B cell (primary cell): ENCODE results near the gene AHDC1. TPM values are rescaled to one million over a fixed set of nuclear protein-coding genes. Genes with fewer than 3 reads are reported as not detected.

Source experiments
- ATAC-seq: fragments of 200-7000 bp; cut with Tn5 transposase; one replicate; pipeline ENCODE4 v1.10.0; 2021; ENCODE audit warnings: low read depth, mild to moderate bottlenecking, moderate number of reproducible peaks, moderate library complexity
- CTCF ChIA-PET: fragments of 350-600 bp; sonication (Branson Sonifier 250); formaldehyde crosslinking; loops from one replicate; lab custom pipeline; 2021; ENCODE audit warnings: antibody characterized with exemption, inconsistent platforms; lab: Charles Lee
- POLR2A ChIA-PET: fragments of 350-600 bp; sonication (Branson Sonifier 250); formaldehyde crosslinking; loops from one replicate; lab custom pipeline; 2021; ENCODE audit warnings: antibody characterized with exemption; lab: Charles Lee
- DNase-seq: peaks from one replicate; pipeline ENCODE4 v3.0.0; 2013
- H2AFZ ChIP-seq: 2 replicates; pipeline ENCODE4 v1.6.1; 2012; ENCODE audit warnings: mild to moderate bottlenecking, low read depth, low read length; ENCODE audit not compliant: insufficient read depth, poor library complexity, severe bottlenecking
- H3K27ac ChIP-seq, 2 donors: 1 replicate in 1 of 2; 2 replicates in 1 of 2; pipeline ENCODE4 v1.5.1; 2012 to 2013; ENCODE audit warnings: low read length in 2 of 2, mild to moderate bottlenecking in 2 of 2, moderate library complexity in 1 of 2
- H3K27me3 ChIP-seq, 4 experiments: fragments of 200-600 bp in 1 of 4; sonication (generic) in 1 of 4; replicated peaks in 1 of 4; 1 replicate in 2 of 4; 2 replicates in 2 of 4; pipeline versions ENCODE4 v1.6.1 to v1.7.0; 2013 to 2016; ENCODE audit warnings: low read length in 3 of 4, mild to moderate bottlenecking in 2 of 4, mixed read lengths in 1 of 4, moderate library complexity in 1 of 4; ENCODE audit not compliant: insufficient read depth in 4 of 4, control insufficient read depth in 3 of 4; ENCODE audit errors: control extremely low read depth in 1 of 4
- H3K36me3 ChIP-seq, 2 experiments: replicated peaks in 1 of 2; 1 replicate in 1 of 2; 2 replicates in 1 of 2; pipeline versions ENCODE4 v1.6.1 to v1.7.1; 2013; ENCODE audit warnings: low read length in 1 of 2; ENCODE audit not compliant: insufficient read depth in 2 of 2, control insufficient read depth in 1 of 2; ENCODE audit errors: control extremely low read depth in 1 of 2, extremely low read depth in 1 of 2
- H3K4me1 ChIP-seq, 2 donors: fragments of 200-600 bp in 1 of 2; sonication (generic) in 1 of 2; 1 replicate in 1 of 2; 2 replicates in 1 of 2; pipeline versions ENCODE4 v1.5.1 to v1.6.1; 2013 to 2017; ENCODE audit warnings: low read length in 2 of 2; ENCODE audit not compliant: control insufficient read depth in 2 of 2, insufficient read depth in 2 of 2
- H3K4me2 ChIP-seq: replicated peaks from 2 replicates; pipeline ENCODE3; 2012; ENCODE audit warnings: mild to moderate bottlenecking, low read depth, low read length; ENCODE audit not compliant: poor library complexity, severe bottlenecking
- H3K4me3 ChIP-seq, 5 experiments: fragments of 200-600 bp in 1 of 5; sonication (generic) in 1 of 5; 1 replicate in 3 of 5; 2 replicates in 2 of 5; pipeline versions ENCODE4 v1.5.1 to v1.7.0; 2011 to 2016; ENCODE audit warnings: low read length in 4 of 5, mild to moderate bottlenecking in 4 of 5, low read depth in 2 of 5, control low read depth in 1 of 5, moderate library complexity in 1 of 5; ENCODE audit not compliant: insufficient read depth in 1 of 5; ENCODE audit errors: control extremely low read depth in 1 of 5, extremely low read depth in 1 of 5
- H3K79me2 ChIP-seq: fragments of 200-600 bp; sonication (generic); one replicate; pipeline ENCODE4 v1.6.0; 2016; ENCODE audit warnings: low read length; ENCODE audit not compliant: control insufficient read depth, insufficient read depth
- H3K9ac ChIP-seq: fragments of 200-600 bp; sonication (generic); 2 replicates; pipeline ENCODE4 v1.6.1; 2017; ENCODE audit warnings: mild to moderate bottlenecking, low read length, moderate library complexity
- H3K9me3 ChIP-seq, 3 donors: one replicate each; pipeline versions ENCODE4 v1.6.1 to v1.7.1; 2013; ENCODE audit warnings: low read length in 2 of 3; ENCODE audit not compliant: control insufficient read depth in 2 of 3, insufficient read depth in 1 of 3; ENCODE audit errors: control extremely low read depth in 1 of 3
- H4K20me1 ChIP-seq: 2 replicates; pipeline ENCODE4 v1.6.0; 2012; ENCODE audit warnings: mild to moderate bottlenecking, low read length; ENCODE audit not compliant: insufficient read depth, control insufficient read depth, poor library complexity, severe bottlenecking
- H3K27ac Mint-ChIP-seq: one replicate; pipeline ENCODE4 v1.8.0; 2021; ENCODE audit warnings: mixed read lengths
- H3K27me3 Mint-ChIP-seq: one replicate; pipeline ENCODE4 v1.8.0; 2021; ENCODE audit warnings: mixed read lengths
- H3K4me1 Mint-ChIP-seq: one replicate; pipeline ENCODE4 v1.8.0; 2021; ENCODE audit warnings: mixed read lengths
- H3K4me3 Mint-ChIP-seq: one replicate; pipeline ENCODE4 v1.8.0; 2021; ENCODE audit warnings: mixed read lengths
- H3K9me3 Mint-ChIP-seq: one replicate; pipeline ENCODE4 v1.8.0; 2022; ENCODE audit warnings: mixed read lengths; ENCODE audit not compliant: insufficient read depth
- CTCF ChIP-seq: fragments of 200-600 bp; IDR thresholded peaks from one replicate; pipeline ENCODE4 v1.8.0; 2022; ENCODE audit warnings: antibody characterized with exemption, mild to moderate bottlenecking
- EZH2 ChIP-seq: IDR thresholded peaks from 2 replicates; pipeline ENCODE4 v1.6.1; 2012; ENCODE audit warnings: borderline replicate concordance, low read depth, mild to moderate bottlenecking, moderate library complexity, low read length; ENCODE audit not compliant: insufficient read depth, poor library complexity, severe bottlenecking
- WGBS: methylation state at CpG from one replicate; pipeline ENCODE4 v1.1.5; 2013; ENCODE audit warnings: missing lambda C conversion rate; ENCODE audit not compliant: insufficient coverage; 5-methylcytosine and 5-hydroxymethylcytosine counted together
- intact Hi-C: fragments of 100-400 bp; cut with micrococcal nuclease; formaldehyde crosslinking; loops from one replicate; pipeline ENCODE4 v1.10.0; 2022
- polyA plus RNA-seq: library from polyadenylated mRNA; depleted of rRNA; stranded (reverse); fragments of >200 nt; gene quantifications from 2 replicates; pipeline ENCODE4 v1.2.3, GENCODE V29; 2012
- total RNA-seq, 2 donors: library from RNA; stranded (reverse); fragments of 120-200 nt in 1 of 2; gene quantifications; 1 replicate in 1 of 2; 2 replicates in 1 of 2; pipeline versions ENCODE4 v1.2.3 to v1.2.4, GENCODE V29; 2013 to 2022

AHDC1 gene
- total and polyA plus RNA-seq, 2 donors (not counting 1 experiment from before 2014, with no cell fraction given): 6.2 to 32.0 TPM

GRCh38 chr1:27591622-27592021 lies 12.3 kb downstream of the AHDC1 start:
- no peaks in the 10 kb centered on the region for H3K27me3 Mint-ChIP-seq
- CTCF ChIA-PET: interaction anchor here (0.6 to 2.1 kb wide), 3 partner anchors 14 to 37 kb away, joined by 3 to 6 read pairs (median 4); no protein-coding TSS in a partner anchor
- no peak overlapping the region for H3K9ac ChIP-seq

More at GRCh38 chr1:27591622-27592021, 12.3 kb downstream of the AHDC1 start:
- Histone ChIP-seq H3K36me3 (peaks cover 0 to 18% of the 10 kb centered on the region in 2 experiments), H3K4me1 (peaks cover 9 to 33% of the 10 kb centered on the region in 2 donors), H3K9me3 (no peaks in the 10 kb centered on the region), H3K27me3 (no peaks in the 10 kb centered on the region), H3K79me2 (peaks cover 97% of the 10 kb centered on the region), H3K4me3 (no peak overlapping the region), H3K4me2 (no peak overlapping the region), H3K27ac (no peak overlapping the region), H4K20me1 (peaks cover 53% of the 10 kb centered on the region), H2AFZ (no peak overlapping the region)
- ATAC-seq (no peak), DNase-seq (no peak)
- 100% methylated on average over 1 of the region's 4 CpGs for WGBS
- no peak overlapping the region for H3K27ac Mint-ChIP-seq
- H3K4me3 Mint-ChIP-seq: no peak overlapping the region
- intact Hi-C loops: no loop called here
- no peaks in the 10 kb centered on the region for H3K9me3 Mint-ChIP-seq
- POLR2A ChIA-PET: no interaction called here
- H3K4me1 Mint-ChIP-seq: peaks cover 6% of the 10 kb centered on the region
- TF ChIP-seq CTCF: no peak
- TF ChIP-seq EZH2: no peak
